HFFc6 (cell line): ENCODE data around the gene SERPINA3. TPM values are rescaled to one million over a fixed set of nuclear protein-coding genes. Genes with fewer than 3 reads are reported as not detected.

Source experiments
- DNase-seq: peaks from one replicate; pipeline ENCODE4 v3.0.0-alpha.2; 2018
- H3K27ac Mint-ChIP-seq: 2 replicates; pipeline ENCODE4 v1.8.0; 2020; ENCODE audit warnings: mild to moderate bottlenecking, mixed read lengths
- H3K27me3 Mint-ChIP-seq: 2 replicates; pipeline ENCODE4 v1.8.0; 2021; ENCODE audit warnings: mild to moderate bottlenecking, moderate library complexity, mixed read lengths; ENCODE audit not compliant: insufficient read depth
- H3K36me3 Mint-ChIP-seq: 2 replicates; pipeline ENCODE4 v1.8.0; 2021; ENCODE audit warnings: low read depth, mixed read lengths
- H3K4me1 Mint-ChIP-seq: 2 replicates; pipeline ENCODE4 v1.8.0; 2020; ENCODE audit warnings: low read depth, mixed read lengths
- H3K4me3 Mint-ChIP-seq: 2 replicates; pipeline ENCODE4 v1.8.0; 2020; ENCODE audit warnings: mild to moderate bottlenecking, moderate library complexity, mixed read lengths
- H3K9me3 Mint-ChIP-seq: 2 replicates; pipeline ENCODE4 v1.8.0; 2020; ENCODE audit warnings: mild to moderate bottlenecking, mixed read lengths
- total RNA-seq, 6 experiments: library from RNA; stranded (reverse); fragmentation: NEBNext Ultra II Directional; extraction: Animal tissue kit (Norgen Biotek cat#: 25700); gene quantifications; 2 replicates in 1 of 6; 3 replicates in 5 of 6; pipeline ENCODE4 v1.2.3, GENCODE V29; 2021
- TF ChIP-seq, protein P1 (sequence below): fragments of 200-600 bp; sonication (generic); IDR thresholded peaks from 2 replicates; pipeline ENCODE4 v1.5.0; 2021; ENCODE audit warnings: antibody characterized with exemption, mild to moderate bottlenecking

Gene SERPINA3
- total RNA-seq, 6 experiments from 2014 or later: not detected

DNA sequence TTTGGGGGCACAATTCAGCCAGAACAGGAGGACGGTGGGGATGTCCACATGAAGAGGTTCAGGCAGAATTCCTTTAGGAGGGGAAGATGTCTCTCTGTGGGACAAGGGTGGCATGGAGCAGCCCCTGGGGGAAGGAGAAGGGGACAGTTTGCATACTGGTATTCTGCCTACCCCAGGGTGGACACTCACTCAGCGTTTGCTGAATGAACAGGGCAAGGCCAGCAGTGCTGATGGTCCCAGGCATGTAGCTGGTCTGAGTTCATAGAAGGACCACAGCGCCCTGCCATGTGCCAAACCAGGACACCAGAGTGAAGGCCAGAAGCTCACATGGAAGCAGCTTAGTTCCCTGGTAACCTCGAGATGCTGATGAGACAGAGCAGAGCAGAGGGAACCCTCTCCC is 25.6 kb upstream of the SERPINA3 start:
- Mint-ChIP-seq H3K27ac (no peak overlapping the region), H3K27me3 (no peaks in the 10 kb centered on the region; the same call in 1 of the 2 replicates), H3K4me3 (no peak overlapping the region), H3K9me3 (peaks cover 81% of the 10 kb centered on the region), H3K4me1 (no peaks in the 10 kb centered on the region), H3K36me3 (peaks cover 9% of the 10 kb centered on the region; the same call in 1 of the 2 replicates)
- TF ChIP-seq, protein P1, sequence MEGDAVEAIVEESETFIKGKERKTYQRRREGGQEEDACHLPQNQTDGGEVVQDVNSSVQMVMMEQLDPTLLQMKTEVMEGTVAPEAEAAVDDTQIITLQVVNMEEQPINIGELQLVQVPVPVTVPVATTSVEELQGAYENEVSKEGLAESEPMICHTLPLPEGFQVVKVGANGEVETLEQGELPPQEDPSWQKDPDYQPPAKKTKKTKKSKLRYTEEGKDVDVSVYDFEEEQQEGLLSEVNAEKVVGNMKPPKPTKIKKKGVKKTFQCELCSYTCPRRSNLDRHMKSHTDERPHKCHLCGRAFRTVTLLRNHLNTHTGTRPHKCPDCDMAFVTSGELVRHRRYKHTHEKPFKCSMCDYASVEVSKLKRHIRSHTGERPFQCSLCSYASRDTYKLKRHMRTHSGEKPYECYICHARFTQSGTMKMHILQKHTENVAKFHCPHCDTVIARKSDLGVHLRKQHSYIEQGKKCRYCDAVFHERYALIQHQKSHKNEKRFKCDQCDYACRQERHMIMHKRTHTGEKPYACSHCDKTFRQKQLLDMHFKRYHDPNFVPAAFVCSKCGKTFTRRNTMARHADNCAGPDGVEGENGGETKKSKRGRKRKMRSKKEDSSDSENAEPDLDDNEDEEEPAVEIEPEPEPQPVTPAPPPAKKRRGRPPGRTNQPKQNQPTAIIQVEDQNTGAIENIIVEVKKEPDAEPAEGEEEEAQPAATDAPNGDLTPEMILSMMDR: no peak
- DNase-seq: no peak

- Mint-ChIP-seq H3K36me3 (peaks cover 5% of the 10 kb centered on the region; the same call in 1 of the 2 replicates), H3K27me3 (no peaks in the 10 kb centered on the region), H3K27ac (no peak overlapping the region), H3K4me3 (no peak overlapping the region), H3K4me1 (no peaks in the 10 kb centered on the region), H3K9me3 (peaks cover 72% of the 10 kb centered on the region)
- TF ChIP-seq, protein P1: no peak
- DNase-seq: no peak
Observed at GRCh38 chr14:94588311-94588710, 23.9 kb upstream of the SERPINA3 start.

GRCh38 chr14:94591073-94591472 is 21.1 kb upstream of the SERPINA3 start:
- Mint-ChIP-seq H3K27ac (no peak overlapping the region), H3K27me3 (no peaks in the 10 kb centered on the region), H3K36me3 (peaks cover 12% of the 10 kb centered on the region; the same call in 1 of the 2 replicates), H3K4me1 (no peaks in the 10 kb centered on the region), H3K4me3 (no peak overlapping the region), H3K9me3 (peaks cover 75% of the 10 kb centered on the region)
- TF ChIP-seq, protein P1: no peak
- no peak for DNase-seq

- Mint-ChIP-seq H3K9me3 (peaks cover 74% of the 10 kb centered on the region), H3K27me3 (no peaks in the 10 kb centered on the region), H3K4me1 (no peaks in the 10 kb centered on the region), H3K27ac (no peak overlapping the region), H3K36me3 (peaks cover 12% of the 10 kb centered on the region; the same call in 1 of the 2 replicates), H3K4me3 (no peak overlapping the region)
- no peak for DNase-seq
- TF ChIP-seq, protein P1: no peak
Observed at GRCh38 chr14:94591871-94592270, 20.3 kb upstream of the SERPINA3 start.

GRCh38 chr14:94592457-94592856 is 19.7 kb upstream of the SERPINA3 start:
- H3K9me3 Mint-ChIP-seq: peaks cover 69% of the 10 kb centered on the region
- H3K4me1 Mint-ChIP-seq: no peaks in the 10 kb centered on the region
- no peak overlapping the region for H3K27ac Mint-ChIP-seq
- H3K36me3 Mint-ChIP-seq: peaks cover 12% of the 10 kb centered on the region; the same call in 1 of the 2 replicates
- no peak for DNase-seq
- TF ChIP-seq, protein P1: no peak
- no peaks in the 10 kb centered on the region for H3K27me3 Mint-ChIP-seq
- no peak overlapping the region for H3K4me3 Mint-ChIP-seq

GRCh38 chr14:94593376-94593748 is 18.8 kb upstream of the SERPINA3 start:
- H3K27ac Mint-ChIP-seq: no peak overlapping the region
- DNase-seq: no peak
- no peak overlapping the region for H3K4me3 Mint-ChIP-seq
- peaks cover 12% of the 10 kb centered on the region; the same call in 1 of the 2 replicates for H3K36me3 Mint-ChIP-seq
- no peaks in the 10 kb centered on the region for H3K27me3 Mint-ChIP-seq
- H3K4me1 Mint-ChIP-seq: no peaks in the 10 kb centered on the region
- TF ChIP-seq, protein P1: no peak
- H3K9me3 Mint-ChIP-seq: peaks cover 61% of the 10 kb centered on the region
